Liver (tissue), 3 donors: ENCODE results near the gene SH3BP2.

ENCODE experiments used
- CTCF ChIP-seq: fragments of 150-350 bp; IDR thresholded peaks from 2 replicates; pipeline ENCODE4 v1.5.1; 2017; ENCODE audit warnings: improper control_type of control experiment, low read depth, low read length; ENCODE audit not compliant: missing input control
- EGR1 ChIP-seq, 2 donors: IDR thresholded peaks; 2 replicates each; pipeline ENCODE4 v1.6.1; 2016 to 2018; ENCODE audit warnings: antibody characterized with exemption in 2 of 2, low read depth in 2 of 2
- GABPA ChIP-seq, 2 donors: IDR thresholded peaks in 1 of 2; conservative IDR thresholded peaks in 1 of 2; 2 replicates each; pipeline ENCODE4 v1.6.1; 2016; ENCODE audit warnings: antibody characterized with exemption in 2 of 2, mild to moderate bottlenecking in 1 of 2, moderate library complexity in 1 of 2
- MAX ChIP-seq: IDR thresholded peaks from 2 replicates; pipeline ENCODE4 v1.6.1; 2016; ENCODE audit warnings: antibody characterized with exemption
- RAD21 ChIP-seq, 2 donors: IDR thresholded peaks; 2 replicates each; pipeline ENCODE4 v1.6.1; 2016; ENCODE audit warnings: antibody characterized with exemption in 2 of 2, mild to moderate bottlenecking in 2 of 2
- RXRA ChIP-seq, 2 donors: IDR thresholded peaks; 2 replicates each; pipeline ENCODE4 v1.6.1; 2017 to 2018; ENCODE audit warnings: antibody characterized with exemption in 2 of 2, mild to moderate bottlenecking in 1 of 2
- SP1 ChIP-seq: IDR thresholded peaks from 2 replicates; pipeline ENCODE4 v1.6.1; 2018; ENCODE audit warnings: antibody characterized with exemption, mild to moderate bottlenecking
- YY1 ChIP-seq: IDR thresholded peaks from 2 replicates; pipeline ENCODE4 v1.6.1; 2016; ENCODE audit warnings: antibody characterized with exemption, mild to moderate bottlenecking
- TF ChIP-seq, protein P1 (sequence below): IDR thresholded peaks from 2 replicates; pipeline ENCODE4 v1.6.1; 2016; ENCODE audit warnings: antibody characterized with exemption, mild to moderate bottlenecking
- TF ChIP-seq, protein P2 (sequence below): IDR thresholded peaks from 2 replicates; pipeline ENCODE4 v1.6.1; 2016; ENCODE audit warnings: antibody characterized with exemption
- donor health status: healthy.
- donor health status: healthy.

- no peak for TF ChIP-seq CTCF
- TF ChIP-seq, protein P1, sequence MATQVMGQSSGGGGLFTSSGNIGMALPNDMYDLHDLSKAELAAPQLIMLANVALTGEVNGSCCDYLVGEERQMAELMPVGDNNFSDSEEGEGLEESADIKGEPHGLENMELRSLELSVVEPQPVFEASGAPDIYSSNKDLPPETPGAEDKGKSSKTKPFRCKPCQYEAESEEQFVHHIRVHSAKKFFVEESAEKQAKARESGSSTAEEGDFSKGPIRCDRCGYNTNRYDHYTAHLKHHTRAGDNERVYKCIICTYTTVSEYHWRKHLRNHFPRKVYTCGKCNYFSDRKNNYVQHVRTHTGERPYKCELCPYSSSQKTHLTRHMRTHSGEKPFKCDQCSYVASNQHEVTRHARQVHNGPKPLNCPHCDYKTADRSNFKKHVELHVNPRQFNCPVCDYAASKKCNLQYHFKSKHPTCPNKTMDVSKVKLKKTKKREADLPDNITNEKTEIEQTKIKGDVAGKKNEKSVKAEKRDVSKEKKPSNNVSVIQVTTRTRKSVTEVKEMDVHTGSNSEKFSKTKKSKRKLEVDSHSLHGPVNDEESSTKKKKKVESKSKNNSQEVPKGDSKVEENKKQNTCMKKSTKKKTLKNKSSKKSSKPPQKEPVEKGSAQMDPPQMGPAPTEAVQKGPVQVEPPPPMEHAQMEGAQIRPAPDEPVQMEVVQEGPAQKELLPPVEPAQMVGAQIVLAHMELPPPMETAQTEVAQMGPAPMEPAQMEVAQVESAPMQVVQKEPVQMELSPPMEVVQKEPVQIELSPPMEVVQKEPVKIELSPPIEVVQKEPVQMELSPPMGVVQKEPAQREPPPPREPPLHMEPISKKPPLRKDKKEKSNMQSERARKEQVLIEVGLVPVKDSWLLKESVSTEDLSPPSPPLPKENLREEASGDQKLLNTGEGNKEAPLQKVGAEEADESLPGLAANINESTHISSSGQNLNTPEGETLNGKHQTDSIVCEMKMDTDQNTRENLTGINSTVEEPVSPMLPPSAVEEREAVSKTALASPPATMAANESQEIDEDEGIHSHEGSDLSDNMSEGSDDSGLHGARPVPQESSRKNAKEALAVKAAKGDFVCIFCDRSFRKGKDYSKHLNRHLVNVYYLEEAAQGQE = no peak
- TF ChIP-seq RAD21 (IDR thresholded peaks at IDR 0.05) = no peak
- TF ChIP-seq GABPA (IDR thresholded peaks at IDR 0.05 in 1 of 2, conservative IDR thresholded peaks at IDR 0.05 in 1 of 2) = no peak
- TF ChIP-seq EGR1 (IDR thresholded peaks at IDR 0.05; ENCODE audit: low read depth in 2 of 2) = no peak
- TF ChIP-seq, protein P2, sequence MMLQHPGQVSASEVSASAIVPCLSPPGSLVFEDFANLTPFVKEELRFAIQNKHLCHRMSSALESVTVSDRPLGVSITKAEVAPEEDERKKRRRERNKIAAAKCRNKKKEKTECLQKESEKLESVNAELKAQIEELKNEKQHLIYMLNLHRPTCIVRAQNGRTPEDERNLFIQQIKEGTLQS = no peak
- TF ChIP-seq RXRA (IDR thresholded peaks at IDR 0.05) = no peak
- no peak for TF ChIP-seq YY1
- TF ChIP-seq SP1 = no peak
- no peak for TF ChIP-seq MAX
Observed at GRCh38 chr4:2786794-2787229, 6.1 kb upstream of the SH3BP2 start.
